PC-3 (cell line): Measurements from ENCODE around the gene DET1. TPM values are rescaled to one million over a fixed set of nuclear protein-coding genes. Genes with fewer than 3 reads are reported as not detected.

Experiments used
- ATAC-seq: fragments of 200-7000 bp; cut with Tn5 transposase; 2 replicates; pipeline ENCODE4 v1.9.1; 2020; ENCODE audit warnings: mild to moderate bottlenecking, moderate library complexity
- BruUV-seq: library from RNA; stranded (reverse); fragments of 400-500 nt; replicated peaks from 2 replicates; lab custom pipeline; 2021; lab: Mats Ljungman, UMichigan
- CTCF ChIA-PET: fragments of 300-600 bp; sonication (Branson Sonifier 250); formaldehyde crosslinking; loops from one replicate; lab custom pipeline; 2022; ENCODE audit warnings: antibody characterized with exemption; lab: Charles Lee
- POLR2A ChIA-PET: fragments of 300-600 bp; sonication (Branson Sonifier 250); formaldehyde crosslinking; loops from one replicate; lab custom pipeline; 2022; ENCODE audit warnings: antibody characterized with exemption; ENCODE audit not compliant: unreplicated experiment; lab: Charles Lee
- DNase-seq: peaks from one replicate; pipeline ENCODE4 v3.0.0-alpha.2; 2015
- H2AFZ ChIP-seq: fragments of 300-600 bp; sonication (generic); 2 replicates; pipeline ENCODE4 v1.6.0; 2016; ENCODE audit warnings: antibody characterized with exemption, low read length
- H3F3A ChIP-seq: fragments of 300-600 bp; sonication (generic); one replicate; pipeline ENCODE4 v1.6.0; 2017; ENCODE audit warnings: antibody characterized with exemption, low read length, control low read depth, mild to moderate bottlenecking; ENCODE audit not compliant: unreplicated experiment
- H3K27ac ChIP-seq: fragments of 300-600 bp; sonication (generic); 2 replicates; pipeline ENCODE4 v1.5.1; 2016; ENCODE audit warnings: mild to moderate bottlenecking, low read length
- H3K27me3 ChIP-seq: fragments of 300-600 bp; sonication (generic); 2 replicates; pipeline ENCODE4 v1.6.1; 2016; ENCODE audit warnings: low read length, mixed read lengths
- H3K36me3 ChIP-seq: fragments of 300-600 bp; sonication (generic); 2 replicates; pipeline ENCODE4 v1.6.1; 2016; ENCODE audit warnings: low read depth, mixed run types, low read length, mixed read lengths
- H3K4me1 ChIP-seq: fragments of 300-600 bp; sonication (generic); 2 replicates; pipeline ENCODE4 v1.5.1; 2016; ENCODE audit warnings: low read length; ENCODE audit not compliant: insufficient read depth
- H3K4me2 ChIP-seq: fragments of 300-600 bp; sonication (generic); 2 replicates; pipeline ENCODE4 v1.6.0; 2016; ENCODE audit warnings: low read length
- H3K4me3 ChIP-seq: fragments of 300-600 bp; sonication (generic); 2 replicates; pipeline ENCODE4 v1.5.1; 2016; ENCODE audit warnings: mild to moderate bottlenecking, low read length, mixed read lengths
- H3K79me2 ChIP-seq: fragments of 300-600 bp; sonication (generic); 2 replicates; pipeline ENCODE4 v1.6.1; 2017; ENCODE audit warnings: low read length, mixed read lengths
- H3K9ac ChIP-seq: fragments of 300-600 bp; sonication (generic); 2 replicates; pipeline ENCODE4 v1.6.0; 2016; ENCODE audit warnings: mild to moderate bottlenecking, low read length
- H3K9me2 ChIP-seq: fragments of 300-600 bp; sonication (generic); replicated peaks from 2 replicates; pipeline ENCODE4 v1.6.1; 2016; ENCODE audit warnings: mixed run types, low read length, mixed read lengths
- H3K9me3 ChIP-seq: fragments of 300-600 bp; sonication (generic); 2 replicates; pipeline ENCODE4 v1.6.1; 2016; ENCODE audit warnings: low read length, mixed read lengths
- H4K20me1 ChIP-seq: fragments of 300-600 bp; sonication (generic); 2 replicates; pipeline ENCODE4 v1.6.1; 2016; ENCODE audit warnings: low read length, mixed read lengths
- CTCF ChIP-seq: fragments of 300-600 bp; sonication (generic); conservative IDR thresholded peaks from 2 replicates; pipeline ENCODE4 v1.5.1; 2017; ENCODE audit warnings: antibody characterized with exemption, low read depth, mild to moderate bottlenecking, low read length
- EZH2 ChIP-seq: fragments of 300-600 bp; sonication (generic); IDR thresholded peaks from one replicate; pipeline ENCODE4 v1.6.1; 2017; ENCODE audit warnings: antibody characterized with exemption, mild to moderate bottlenecking, low read length; ENCODE audit not compliant: unreplicated experiment
- EZH2phosphoT487 ChIP-seq: fragments of 300-600 bp; sonication (generic); IDR thresholded peaks from 2 replicates; pipeline ENCODE4 v1.6.1; 2018; ENCODE audit warnings: mild to moderate bottlenecking, antibody characterized with exemption, low read length, borderline replicate concordance
- intact Hi-C: fragments of 100-400 bp; cut with micrococcal nuclease; formaldehyde crosslinking; loops from 2 replicates; pipeline ENCODE4 v1.9.0; 2023
- total RNA-seq: library from RNA; depleted of rRNA; stranded (reverse); fragments of >200 nt; gene quantifications from 2 replicates; pipeline ENCODE4 v1.2.3, GENCODE V29; 2014

Gene DET1
- total RNA-seq, 1 experiment from 2014 or later: 1.6 TPM

- H3K9ac ChIP-seq: no peak overlapping the region
- BruUV-seq: no TSS peak
- no peaks in the 10 kb centered on the region for H4K20me1 ChIP-seq
- DNase-seq (no peak), ATAC-seq (no peak)
- ChIA-PET POLR2A (no interaction called here), CTCF (interaction anchor here (0.6 kb wide), 1 partner anchor 25 kb away, joined by 5 read pairs; no protein-coding TSS in a partner anchor)
- no peaks in the 10 kb centered on the region for H3K27me3 ChIP-seq
- H3F3A ChIP-seq: no peaks in the 10 kb centered on the region
- H3K9me2 ChIP-seq: no peaks in the 10 kb centered on the region
- peaks cover 6% of the 10 kb centered on the region; the same call in 1 of the 2 replicates for H3K4me1 ChIP-seq
- H3K9me3 ChIP-seq: no peaks in the 10 kb centered on the region
- TF ChIP-seq EZH2 (no peak), EZH2phosphoT487 (no peak), CTCF (no peak)
- H2AFZ ChIP-seq: no peak overlapping the region
- no peak overlapping the region for H3K4me3 ChIP-seq
- no peak overlapping the region for H3K27ac ChIP-seq
- no peaks in the 10 kb centered on the region for H3K36me3 ChIP-seq
- intact Hi-C loops: no loop called here
- no peaks in the 10 kb centered on the region for H3K79me2 ChIP-seq
- H3K4me2 ChIP-seq: no peak overlapping the region
Measured at GRCh38 chr15:88512078-88512477, 34.4 kb downstream of the DET1 start.

- no peaks in the 10 kb centered on the region for H3K79me2 ChIP-seq
Measured at GRCh38 chr15:88511161-88511560, 35.3 kb downstream of the DET1 start.

More at GRCh38 chr15:88511161-88511560, 35.3 kb downstream of the DET1 start:
- H3F3A ChIP-seq: no peaks in the 10 kb centered on the region
- H3K4me3 ChIP-seq: no peak overlapping the region
- no peaks in the 10 kb centered on the region for H3K27me3 ChIP-seq
- no peak for ATAC-seq
- intact Hi-C loops: no loop called here
- no peak for DNase-seq
- H3K9me2 ChIP-seq: no peaks in the 10 kb centered on the region
- TF ChIP-seq EZH2phosphoT487 (no peak), EZH2 (no peak), CTCF (no peak)
- H3K4me1 ChIP-seq: peaks cover 6% of the 10 kb centered on the region; the same call in 1 of the 2 replicates
- no TSS peak for BruUV-seq
- no peak overlapping the region for H3K9ac ChIP-seq
- no peak overlapping the region for H3K27ac ChIP-seq
- H3K36me3 ChIP-seq: no peaks in the 10 kb centered on the region
- no peak overlapping the region for H3K4me2 ChIP-seq
- no peaks in the 10 kb centered on the region for H4K20me1 ChIP-seq
- CTCF ChIA-PET: no interaction called here
- no peak overlapping the region for H2AFZ ChIP-seq
- no peaks in the 10 kb centered on the region for H3K9me3 ChIP-seq
- POLR2A ChIA-PET: no interaction called here
